GM18511 (cell line): ENCODE results near the gene FAM237B.
A peak's percentile ranks its signal among the peaks of the same experiment; 100 is the strongest.

Experiments
- ATAC-seq: cut with Tn5 transposase; IDR thresholded peaks from one replicate; pipeline ENCODE4 v1.9.1; 2021; ENCODE audit warnings: mild to moderate bottlenecking, moderate library complexity; ENCODE audit not compliant: unreplicated experiment

The FAM237B gene

DNA sequence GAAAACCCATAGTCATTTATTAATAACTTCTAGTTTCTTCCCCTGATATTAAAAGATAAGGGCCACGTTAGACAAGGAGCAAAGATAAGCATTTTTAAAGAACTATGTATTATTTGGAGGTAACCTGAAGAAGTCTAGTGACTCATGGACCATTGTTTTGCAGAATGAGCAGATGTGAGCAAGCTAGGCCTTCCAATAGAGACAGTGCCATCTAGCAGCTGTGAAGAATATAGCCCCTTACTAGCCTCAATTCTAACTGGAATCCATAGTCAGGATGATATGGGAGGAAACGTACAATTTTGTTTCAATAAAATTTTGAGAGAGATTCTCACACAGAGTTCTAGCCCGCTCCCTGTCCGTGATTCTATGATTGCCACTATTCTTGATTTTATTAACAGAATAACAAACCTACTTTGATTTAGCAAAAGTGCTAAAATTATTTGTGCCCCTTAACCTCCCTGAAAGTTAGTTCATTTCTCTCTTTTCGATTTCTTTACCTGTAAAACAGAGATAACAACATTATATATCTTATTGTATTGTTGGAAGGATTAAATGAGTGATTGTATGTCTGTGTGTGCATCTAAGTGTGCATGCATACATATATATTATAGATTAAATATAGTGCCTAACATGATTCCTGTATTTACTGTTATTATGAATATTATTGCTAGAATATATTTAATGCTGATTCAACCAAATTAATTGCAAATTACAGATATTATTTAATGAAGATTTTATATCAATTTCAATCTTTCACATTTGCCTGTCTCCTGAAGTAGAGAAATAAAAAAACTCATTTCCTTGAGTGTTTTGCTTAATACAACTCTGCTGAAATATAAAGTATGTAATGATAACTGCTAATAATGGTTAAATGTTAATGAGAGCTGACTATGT, 22.7 kb downstream of the FAM237B start:
- peak; percentile 89 for ATAC-seq

DNA sequence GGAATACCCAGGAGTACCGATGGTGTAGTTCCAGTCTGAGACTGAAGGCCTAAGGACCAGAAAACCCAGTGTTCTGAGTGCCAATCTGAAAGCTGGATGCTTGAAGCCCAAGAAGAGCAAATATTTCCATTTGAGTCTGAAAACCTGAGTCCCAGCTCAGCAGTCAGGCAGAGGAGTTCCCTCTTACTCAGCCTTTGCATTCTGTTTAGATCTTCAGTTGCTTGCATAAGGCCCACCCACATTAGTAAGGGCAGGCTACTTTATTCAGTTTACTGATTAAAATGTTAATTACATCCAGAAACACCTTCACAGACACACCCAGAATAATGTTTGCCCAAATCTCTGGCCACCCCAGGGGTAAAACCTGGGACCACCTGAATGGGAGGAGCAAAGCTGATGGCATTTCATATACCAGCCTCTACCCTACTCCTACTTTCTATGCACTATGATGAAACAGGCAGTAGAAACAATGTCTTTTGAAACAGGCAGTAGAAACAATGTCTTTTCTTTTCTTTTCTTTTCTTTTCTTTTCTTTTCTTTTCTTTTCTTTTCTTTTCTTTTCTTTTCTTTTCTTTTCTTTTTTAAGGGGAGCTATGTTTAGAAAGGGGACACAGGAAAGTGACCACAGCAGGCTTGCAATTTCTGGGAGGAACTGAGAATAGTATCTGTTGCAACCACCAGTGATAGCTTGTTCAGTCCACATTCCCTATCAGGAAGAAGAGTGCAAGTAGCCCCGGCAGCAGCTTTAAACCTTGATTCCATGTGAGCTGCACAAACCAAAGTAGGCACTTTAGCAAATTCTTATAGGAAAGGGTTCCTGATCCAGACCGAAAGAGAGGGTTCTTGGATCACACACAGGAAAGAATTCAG, 30.6 kb downstream of the FAM237B start:
- no peak for ATAC-seq

DNA sequence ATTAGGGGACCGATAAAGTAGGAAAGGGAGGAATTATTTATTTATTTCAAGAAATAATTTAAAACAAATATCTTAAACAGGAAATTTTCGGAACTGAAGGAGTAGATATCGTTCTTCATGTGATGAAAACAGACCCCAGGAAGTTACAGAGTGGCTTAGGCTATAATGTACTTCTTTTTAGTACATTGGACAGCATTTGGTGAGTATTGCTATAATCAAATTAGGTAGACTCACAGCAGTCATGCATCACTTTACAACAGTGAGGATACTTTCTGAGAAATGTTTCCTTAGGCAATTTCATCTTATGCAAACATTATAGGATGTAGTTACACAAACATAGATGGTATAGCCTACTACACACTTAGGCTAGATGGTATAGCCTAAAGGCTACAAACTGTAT, 33.0 kb downstream of the FAM237B start:
- no peak for ATAC-seq

DNA sequence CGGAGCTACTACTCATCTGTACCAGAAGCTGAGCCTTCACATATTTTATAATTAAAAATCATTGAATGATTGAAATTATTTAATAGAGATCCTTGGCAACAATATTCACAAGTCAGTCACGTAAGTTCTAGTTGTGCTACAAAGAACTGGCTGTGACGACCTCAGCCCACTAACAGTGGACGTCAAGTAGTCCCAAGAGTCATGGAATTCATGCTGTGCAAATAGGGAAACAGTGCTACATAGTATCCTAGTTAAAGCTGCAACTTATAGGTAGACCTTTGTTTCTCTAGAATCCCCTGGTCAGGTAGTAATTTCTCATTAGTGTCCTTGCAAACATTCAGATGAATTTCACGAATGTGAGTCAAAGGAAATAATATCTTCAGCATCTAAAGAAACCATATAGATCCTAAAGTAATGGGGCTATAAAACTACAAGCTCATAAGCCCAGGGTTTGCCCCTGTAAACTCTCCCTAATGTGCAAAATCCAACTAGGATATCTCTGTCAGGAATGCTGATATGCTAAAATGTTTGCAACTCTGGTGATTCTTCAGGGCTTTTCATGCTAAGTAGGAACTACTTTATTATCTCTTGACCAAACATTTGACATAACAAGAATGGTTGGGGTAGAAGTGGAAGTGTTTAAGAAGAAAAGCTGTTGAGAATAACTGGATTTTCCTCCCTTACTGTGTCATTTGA, 44.9 kb downstream of the FAM237B start:
- ATAC-seq = no peak

- no peak for ATAC-seq
Measured at GRCh38 chr7:90274161-90274560, 46.9 kb downstream of the FAM237B start.

DNA sequence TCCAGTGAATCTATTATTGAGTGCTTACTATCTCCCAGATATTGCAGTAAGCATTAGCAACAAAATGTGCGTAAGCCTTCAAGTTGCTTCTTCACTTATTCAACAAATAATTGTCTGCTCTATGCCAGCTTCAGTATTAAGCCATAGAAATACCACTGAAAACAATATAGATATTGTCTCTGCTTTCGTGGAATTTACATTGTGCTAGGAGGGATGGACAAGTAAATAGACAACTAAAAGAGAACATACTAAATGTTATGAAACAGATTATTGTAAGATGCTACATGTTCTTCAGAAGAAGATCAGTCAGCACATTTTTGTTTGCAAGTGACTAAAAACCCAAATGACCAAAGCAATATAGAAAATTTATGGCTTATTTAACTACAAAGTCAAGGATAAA, 48.9 kb downstream of the FAM237B start:
- ATAC-seq = no peak

- no peak for ATAC-seq
Measured at GRCh38 chr7:90271753-90272152, 49.4 kb downstream of the FAM237B start.

- no peak for ATAC-seq
Measured at GRCh38 chr7:90270431-90271178, 50.5 kb downstream of the FAM237B start.

- no peak for ATAC-seq
Measured at GRCh38 chr7:90269163-90269562, 51.9 kb downstream of the FAM237B start.

- ATAC-seq = no peak
Measured at GRCh38 chr7:90267263-90267858, 53.7 kb downstream of the FAM237B start.

- ATAC-seq = no peak
Measured at GRCh38 chr7:90266808-90267207, 54.3 kb downstream of the FAM237B start.
